Thoracic aorta (tissue), 2 donors: ENCODE results near the gene PCCA. TPM values are rescaled to one million over a fixed set of nuclear protein-coding genes. Genes with fewer than 3 reads are reported as not detected.

Source experiments
- ATAC-seq: fragments of 150-250 bp; one replicate; pipeline ENCODE4 v1.8.0; 2017; ENCODE audit warnings: low read depth; ENCODE audit not compliant: insufficient number of reproducible peaks, low FRiP score
- DNase-seq: peaks from one replicate; pipeline ENCODE4 v3.0.0-alpha.2; 2020; ENCODE audit warnings: low spot score
- H3K27ac ChIP-seq, 2 donors: fragments of 200-600 bp; sonication (generic); 1 replicate in 1 of 2; 2 replicates in 1 of 2; pipeline ENCODE4 v1.5.1; 2016; ENCODE audit warnings: mild to moderate bottlenecking in 2 of 2, moderate library complexity in 2 of 2
- H3K27me3 ChIP-seq: fragments of 200-600 bp; sonication (generic); replicated peaks from 2 replicates; pipeline ENCODE4 v1.6.0; 2016; ENCODE audit warnings: mild to moderate bottlenecking; ENCODE audit not compliant: insufficient read depth
- H3K36me3 ChIP-seq: fragments of 200-600 bp; sonication (generic); one replicate; pipeline ENCODE4 v1.5.1; 2016
- H3K4me1 ChIP-seq, 2 donors: fragments of 200-600 bp; sonication (generic); 1 replicate in 1 of 2; 2 replicates in 1 of 2; pipeline versions ENCODE4 v1.5.1 to v1.6.0; 2016; ENCODE audit warnings: low read depth in 2 of 2, mild to moderate bottlenecking in 1 of 2; ENCODE audit not compliant: control insufficient read depth in 1 of 2
- H3K4me3 ChIP-seq: fragments of 200-600 bp; sonication (generic); 2 replicates; pipeline ENCODE4 v1.5.1; 2016; ENCODE audit warnings: mild to moderate bottlenecking
- H3K9me3 ChIP-seq: fragments of 200-600 bp; sonication (generic); 2 replicates; pipeline ENCODE4 v1.5.1; 2016
- CTCF ChIP-seq: fragments of 200-600 bp; sonication (generic); IDR thresholded peaks from one replicate; pipeline ENCODE4 v1.5.1; 2019; ENCODE audit warnings: antibody characterized with exemption
- total RNA-seq, 2 donors: library from RNA; depleted of rRNA; stranded (reverse); fragments of >200 nt; gene quantifications; one replicate each; pipeline versions ENCODE4 v1.1.0 to v1.2.3, GENCODE V29; 2016

PCCA gene
- total RNA-seq, 2 donors from 2014 or later, result 17.2 to 51.6 TPM

- H3K27me3 ChIP-seq, result no peaks in the 10 kb centered on the region
Measured at GRCh38 chr13:100540621-100541020, 451.7 kb downstream of the PCCA start.

GRCh38 chr13:100541897-100542825 lies 453.3 kb downstream of the PCCA start:
- ATAC-seq (no peak), DNase-seq (no peak)
- Histone ChIP-seq H3K9me3 (no peaks in the 10 kb centered on the region), H3K27ac (no peak overlapping the region), H3K36me3 (no peaks in the 10 kb centered on the region), H3K4me1 (no peaks in the 10 kb centered on the region), H3K27me3 (no peaks in the 10 kb centered on the region), H3K4me3 (no peak overlapping the region)
- no peak for TF ChIP-seq CTCF

More at GRCh38 chr13:100540621-100541020, 451.7 kb downstream of the PCCA start:
- H3K4me3 ChIP-seq, result no peak overlapping the region
- DNase-seq (no peak), ATAC-seq (no peak)
- no peak overlapping the region for H3K27ac ChIP-seq
- TF ChIP-seq CTCF, result no peak
- H3K9me3 ChIP-seq, result no peaks in the 10 kb centered on the region
- H3K36me3 ChIP-seq, result no peaks in the 10 kb centered on the region
- H3K4me1 ChIP-seq, result peaks cover 6 to 7% of the 10 kb centered on the region in 2 donors

- Histone ChIP-seq H3K36me3 (no peaks in the 10 kb centered on the region), H3K27me3 (no peaks in the 10 kb centered on the region), H3K4me3 (no peak overlapping the region), H3K4me1 (peaks cover under 1 to 4% of the 10 kb centered on the region in 2 donors), H3K27ac (no peak overlapping the region), H3K9me3 (no peaks in the 10 kb centered on the region)
- TF ChIP-seq CTCF, result no peak
- DNase-seq, result no peak
- no peak for ATAC-seq
Measured at GRCh38 chr13:100542826-100543156, 453.9 kb downstream of the PCCA start.

GRCh38 chr13:100543872-100544602 lies 455.1 kb downstream of the PCCA start:
- peaks cover 4 to 11% of the 10 kb centered on the region in 2 donors for H3K4me1 ChIP-seq
- no peaks in the 10 kb centered on the region for H3K9me3 ChIP-seq
- H3K27me3 ChIP-seq, result no peaks in the 10 kb centered on the region
- no peak for ATAC-seq
- H3K36me3 ChIP-seq, result no peaks in the 10 kb centered on the region
- TF ChIP-seq CTCF, result no peak
- no peak for DNase-seq
- no peak overlapping the region for H3K4me3 ChIP-seq
- H3K27ac ChIP-seq, result no peak overlapping the region
